PFSK-1 (cell line): ENCODE data around the gene EML1.

Experiments used
- FOXP2 ChIP-seq: optimal IDR thresholded peaks from 2 replicates; pipeline ENCODE3; 2011; ENCODE audit warnings: borderline replicate concordance, control low read depth, inconsistent platforms; ENCODE audit not compliant: insufficient read depth; ENCODE audit errors: extremely low read length, extremely low read depth
- POLR2AphosphoS5 ChIP-seq: IDR thresholded peaks from 2 replicates; pipeline ENCODE4 v1.6.1; 2012; ENCODE audit warnings: low read depth, mild to moderate bottlenecking, control low read depth, low read length, moderate library complexity
- SIN3A ChIP-seq: IDR thresholded peaks from 2 replicates; pipeline ENCODE4 v1.6.1; 2012; ENCODE audit warnings: mild to moderate bottlenecking, low read length, moderate library complexity, borderline replicate concordance; ENCODE audit not compliant: insufficient read depth
- TAF1 ChIP-seq: IDR thresholded peaks from 2 replicates; pipeline ENCODE4 v1.6.1; 2012; ENCODE audit warnings: low read length, control low read depth, borderline replicate concordance; ENCODE audit not compliant: insufficient read depth
- TF ChIP-seq, protein P1 (sequence below), 2 experiments: IDR thresholded peaks; 2 replicates each; pipeline versions ENCODE4 v1.6.1 to v1.8.0; 2011 to 2012; ENCODE audit warnings: low read depth in 2 of 2, low read length in 2 of 2, control low read depth in 1 of 2, inconsistent platforms in 1 of 2, mild to moderate bottlenecking in 1 of 2, moderate library complexity in 1 of 2; ENCODE audit not compliant: insufficient read depth in 1 of 2

DNA sequence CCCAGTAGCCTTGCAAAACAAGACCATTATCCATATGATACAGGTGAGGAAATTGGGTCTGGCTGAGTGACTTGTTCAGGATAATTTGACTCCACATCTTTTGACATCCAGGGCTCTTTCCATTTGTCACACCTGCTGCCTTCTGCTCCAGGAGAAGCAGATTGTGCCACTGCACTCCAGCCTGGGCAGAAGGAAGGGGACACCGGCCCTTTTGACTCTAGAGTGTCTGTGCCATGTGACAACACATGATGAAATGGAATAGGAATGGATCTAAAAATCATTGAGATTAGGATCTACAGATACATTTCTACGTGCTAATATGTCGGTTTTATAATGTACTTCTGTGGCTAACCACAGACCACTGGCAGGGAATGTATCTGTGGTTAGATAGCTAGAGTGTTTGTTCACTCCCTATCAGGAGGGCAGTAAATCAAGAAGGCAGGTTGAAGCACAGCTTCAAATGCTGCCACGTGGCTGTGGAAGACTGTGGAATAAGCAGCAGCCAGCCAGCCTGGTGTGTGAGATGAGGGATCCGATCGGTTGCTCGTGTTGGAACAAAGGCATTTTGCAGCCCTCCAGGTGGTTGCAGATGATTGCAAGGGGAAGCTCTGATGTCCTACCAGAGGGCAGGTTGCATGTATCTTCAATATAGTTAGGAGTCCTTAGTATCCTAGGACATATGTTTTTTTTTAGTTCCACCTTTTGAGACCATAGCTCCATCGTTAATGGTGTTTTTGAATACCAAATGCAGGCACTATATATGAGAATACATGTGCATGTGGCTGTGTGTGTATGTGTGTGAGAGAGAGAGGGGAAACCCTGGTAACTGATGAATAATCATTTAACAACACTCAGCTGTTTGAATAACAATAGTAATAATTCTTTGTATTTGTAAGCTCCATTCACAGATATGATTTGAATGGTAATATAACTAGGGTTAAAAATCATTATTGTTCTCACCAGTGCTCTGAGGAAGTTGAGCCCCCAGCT lies 28.6 kb downstream of the EML1 start:
- TF ChIP-seq SIN3A (no peak), POLR2AphosphoS5 (no peak), TAF1 (no peak), FOXP2 (no peak)
- TF ChIP-seq, protein P1, sequence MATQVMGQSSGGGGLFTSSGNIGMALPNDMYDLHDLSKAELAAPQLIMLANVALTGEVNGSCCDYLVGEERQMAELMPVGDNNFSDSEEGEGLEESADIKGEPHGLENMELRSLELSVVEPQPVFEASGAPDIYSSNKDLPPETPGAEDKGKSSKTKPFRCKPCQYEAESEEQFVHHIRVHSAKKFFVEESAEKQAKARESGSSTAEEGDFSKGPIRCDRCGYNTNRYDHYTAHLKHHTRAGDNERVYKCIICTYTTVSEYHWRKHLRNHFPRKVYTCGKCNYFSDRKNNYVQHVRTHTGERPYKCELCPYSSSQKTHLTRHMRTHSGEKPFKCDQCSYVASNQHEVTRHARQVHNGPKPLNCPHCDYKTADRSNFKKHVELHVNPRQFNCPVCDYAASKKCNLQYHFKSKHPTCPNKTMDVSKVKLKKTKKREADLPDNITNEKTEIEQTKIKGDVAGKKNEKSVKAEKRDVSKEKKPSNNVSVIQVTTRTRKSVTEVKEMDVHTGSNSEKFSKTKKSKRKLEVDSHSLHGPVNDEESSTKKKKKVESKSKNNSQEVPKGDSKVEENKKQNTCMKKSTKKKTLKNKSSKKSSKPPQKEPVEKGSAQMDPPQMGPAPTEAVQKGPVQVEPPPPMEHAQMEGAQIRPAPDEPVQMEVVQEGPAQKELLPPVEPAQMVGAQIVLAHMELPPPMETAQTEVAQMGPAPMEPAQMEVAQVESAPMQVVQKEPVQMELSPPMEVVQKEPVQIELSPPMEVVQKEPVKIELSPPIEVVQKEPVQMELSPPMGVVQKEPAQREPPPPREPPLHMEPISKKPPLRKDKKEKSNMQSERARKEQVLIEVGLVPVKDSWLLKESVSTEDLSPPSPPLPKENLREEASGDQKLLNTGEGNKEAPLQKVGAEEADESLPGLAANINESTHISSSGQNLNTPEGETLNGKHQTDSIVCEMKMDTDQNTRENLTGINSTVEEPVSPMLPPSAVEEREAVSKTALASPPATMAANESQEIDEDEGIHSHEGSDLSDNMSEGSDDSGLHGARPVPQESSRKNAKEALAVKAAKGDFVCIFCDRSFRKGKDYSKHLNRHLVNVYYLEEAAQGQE (IDR thresholded peaks at IDR 0.05; ENCODE audit: insufficient read depth in 1 of 2, low read depth in 2 of 2, low read length in 2 of 2), result no peak
